GM18858 (cell line): ENCODE results near the gene PRRC2C.
"Not testable (repeated sequence)": the region's sequence is repeated elsewhere in the genome, so short reads cannot be mapped to it uniquely, and the experiment has no call there.

Source experiments
- ATAC-seq: cut with Tn5 transposase; IDR thresholded peaks from one replicate; pipeline ENCODE4 v1.9.1; 2021; ENCODE audit not compliant: unreplicated experiment

PRRC2C gene

GRCh38 chr1:171495444-171495843 is 10.1 kb downstream of the PRRC2C start:
- no peak for ATAC-seq

GRCh38 chr1:171500304-171500703 is 15.0 kb downstream of the PRRC2C start:
- no peak for ATAC-seq

GRCh38 chr1:171500803-171501202 is 15.5 kb downstream of the PRRC2C start:
- no peak for ATAC-seq

- ATAC-seq, result peak; percentile 76
These were observed 16.1 kb downstream of the PRRC2C start for GRCh38 chr1:171501305-171502024.

GRCh38 chr1:171506525-171507304 is 21.4 kb downstream of the PRRC2C start:
- no peak for ATAC-seq

- ATAC-seq, result no peak
These were observed 22.1 kb downstream of the PRRC2C start for GRCh38 chr1:171507435-171507834.

- ATAC-seq, result no peak
These were observed 23.9 kb downstream of the PRRC2C start for GRCh38 chr1:171509191-171509590.

- no peak for ATAC-seq
These were observed 28.4 kb downstream of the PRRC2C start for GRCh38 chr1:171513743-171514142.

- ATAC-seq, result no peak
These were observed 30.0 kb downstream of the PRRC2C start for GRCh38 chr1:171515299-171515698.

- no peak for ATAC-seq
These were observed 30.4 kb downstream of the PRRC2C start for GRCh38 chr1:171515741-171516140.

GRCh38 chr1:171521567-171521966 is 36.2 kb downstream of the PRRC2C start:
- ATAC-seq, result no peak

GRCh38 chr1:171530676-171531075 is 45.3 kb downstream of the PRRC2C start:
- no peak for ATAC-seq

- no peak for ATAC-seq
These were observed 47.2 kb downstream of the PRRC2C start for GRCh38 chr1:171532520-171532919.

GRCh38 chr1:171545523-171545922 is 60.2 kb downstream of the PRRC2C start:
- ATAC-seq, result no peak

- ATAC-seq, result no peak
These were observed 64.7 kb downstream of the PRRC2C start for GRCh38 chr1:171550050-171550449.

- not testable (repeated sequence) for ATAC-seq
These were observed 65.3 kb downstream of the PRRC2C start for GRCh38 chr1:171550598-171551100.

GRCh38 chr1:171553960-171554359 is 68.6 kb downstream of the PRRC2C start:
- not testable (repeated sequence) for ATAC-seq

GRCh38 chr1:171563675-171564074 is 78.3 kb downstream of the PRRC2C start:
- ATAC-seq, result no peak

GRCh38 chr1:171566467-171566866 is 81.1 kb downstream of the PRRC2C start:
- no peak for ATAC-seq

- ATAC-seq, result no peak
These were observed 85.0 kb downstream of the PRRC2C start for GRCh38 chr1:171570295-171570694.

- ATAC-seq, result no peak
These were observed 90.8 kb downstream of the PRRC2C start for GRCh38 chr1:171576144-171576543.

GRCh38 chr1:171581226-171581625 is 95.9 kb downstream of the PRRC2C start:
- ATAC-seq, result no peak
